Breast epithelium (tissue), 4 donors: ENCODE results near the gene RAB32. TPM values are rescaled to one million over a fixed set of nuclear protein-coding genes. Genes with fewer than 3 reads are reported as not detected.

Experiments used
- DNase-seq, 2 donors: peaks; one replicate each; pipeline ENCODE4 v3.0.0-alpha.2; 2019; ENCODE audit warnings: low spot score in 2 of 2
- H3K27ac ChIP-seq, 2 donors: fragments of 200-600 bp; sonication (generic) in 1 of 2; one replicate each; pipeline ENCODE4 v1.5.1; 2016 to 2019; ENCODE audit warnings: mild to moderate bottlenecking in 1 of 2
- H3K27me3 ChIP-seq, 2 donors: fragments of 200-600 bp; sonication (generic) in 1 of 2; one replicate each; pipeline versions ENCODE4 v1.5.1 to v1.6.0; 2017 to 2019; ENCODE audit warnings: control low read depth in 1 of 2, mild to moderate bottlenecking in 1 of 2
- H3K36me3 ChIP-seq: fragments of 200-600 bp; one replicate; pipeline ENCODE4 v1.5.1; 2019
- H3K4me1 ChIP-seq, 2 donors: fragments of 200-600 bp; sonication (generic); one replicate each; pipeline ENCODE4 v1.5.1; 2016 to 2019; ENCODE audit warnings: control low read depth in 1 of 2
- H3K4me3 ChIP-seq, 3 donors: fragments of 200-600 bp; sonication (generic); 1 replicate in 2 of 3; 2 replicates in 1 of 3; pipeline ENCODE4 v1.5.1; 2016 to 2019; ENCODE audit warnings: mild to moderate bottlenecking in 3 of 3, moderate library complexity in 2 of 3
- H3K9me3 ChIP-seq, 2 donors: fragments of 200-600 bp; sonication (generic) in 1 of 2; one replicate each; pipeline ENCODE4 v1.5.1; 2016 to 2019; ENCODE audit warnings: control low read depth in 1 of 2
- CTCF ChIP-seq, 3 donors: fragments of 450-650 bp; IDR thresholded peaks; one replicate each; pipeline ENCODE4 v1.5.1; 2016 to 2017; ENCODE audit warnings: antibody characterized with exemption in 3 of 3, mild to moderate bottlenecking in 3 of 3, moderate library complexity in 3 of 3
- POLR2A ChIP-seq: fragments of 450-650 bp; IDR thresholded peaks from one replicate; pipeline ENCODE4 v1.6.1; 2016; ENCODE audit warnings: antibody characterized with exemption, mild to moderate bottlenecking, moderate library complexity
- POLR2AphosphoS5 ChIP-seq, 3 donors: sonication (generic); formaldehyde crosslinking; IDR thresholded peaks; one replicate each; pipeline ENCODE4 v1.6.1; 2017; ENCODE audit warnings: antibody characterized with exemption in 3 of 3
- intact Hi-C: fragments of 100-400 bp; cut with DNase I; formaldehyde crosslinking; loops from one replicate; pipeline ENCODE4 v1.15.1; 2023; ENCODE audit warnings: low total_unique reads
- total RNA-seq, 3 donors: library from RNA; depleted of rRNA; stranded (reverse); fragments of >200 nt; gene quantifications; one replicate each; pipeline ENCODE4 v1.1.0, GENCODE V29; 2016

The RAB32 gene
- total RNA-seq, 3 donors from 2014 or later, result 32.5 to 43.8 (median 36.7) TPM

GRCh38 chr6:146594495-146594894 lies 50.9 kb downstream of the RAB32 start:
- H3K9me3 ChIP-seq, result no peaks in the 10 kb centered on the region
- H3K4me1 ChIP-seq, result no peaks in the 10 kb centered on the region
- H3K4me3 ChIP-seq, result no peak overlapping the region
- no peak overlapping the region for H3K27ac ChIP-seq
- H3K27me3 ChIP-seq, result no peaks in the 10 kb centered on the region
- no peak for TF ChIP-seq POLR2AphosphoS5 (IDR thresholded peaks at IDR 0.05)
- TF ChIP-seq POLR2A, result no peak
- no peak for TF ChIP-seq CTCF (IDR thresholded peaks at IDR 0.05)
- intact Hi-C loops, result no loop called here
- no peaks in the 10 kb centered on the region for H3K36me3 ChIP-seq
- DNase-seq, result no peak

DNA sequence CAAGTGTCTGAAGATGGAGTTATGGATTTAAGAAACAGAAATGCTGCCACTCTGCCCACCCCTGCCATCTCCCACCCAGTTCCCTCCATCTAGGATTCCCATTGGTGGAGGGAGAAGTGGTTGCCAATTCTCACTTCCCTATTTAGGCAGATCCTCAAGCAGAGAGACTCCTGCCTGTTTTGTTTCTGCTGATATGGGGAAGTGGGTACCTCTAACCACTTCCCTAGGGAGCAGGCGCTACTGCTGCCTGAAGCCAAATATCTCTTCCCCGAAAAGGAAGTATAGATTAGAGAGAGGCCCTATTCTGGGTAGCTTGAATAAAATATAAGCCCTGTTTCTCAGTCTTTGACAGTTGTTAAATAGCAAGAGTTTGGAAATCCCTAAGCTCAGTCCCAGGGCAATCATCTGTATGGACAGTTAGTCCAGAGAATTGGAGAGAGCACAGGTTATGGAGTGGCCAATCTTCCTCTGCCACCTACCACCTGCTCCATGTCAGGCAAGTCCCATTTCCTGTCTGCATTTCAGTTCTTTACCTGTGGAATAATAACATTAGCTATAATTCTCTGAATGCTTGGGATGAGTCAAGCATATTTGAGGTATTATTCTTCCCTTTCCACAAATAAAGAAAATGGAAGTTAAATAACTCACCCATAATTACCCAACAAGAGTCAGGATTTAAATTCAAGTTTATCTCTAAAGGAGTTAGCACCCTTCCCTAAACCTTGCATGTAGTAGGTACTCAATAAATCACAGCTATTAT lies 52.5 kb downstream of the RAB32 start:
- H3K4me3 ChIP-seq, result no peak overlapping the region
- H3K27me3 ChIP-seq, result no peaks in the 10 kb centered on the region
- no peaks in the 10 kb centered on the region for H3K36me3 ChIP-seq
- H3K9me3 ChIP-seq, result no peaks in the 10 kb centered on the region
- H3K4me1 ChIP-seq, result no peaks in the 10 kb centered on the region
- no peak for TF ChIP-seq POLR2AphosphoS5 (IDR thresholded peaks at IDR 0.05)
- no peak for TF ChIP-seq CTCF (IDR thresholded peaks at IDR 0.05)
- TF ChIP-seq POLR2A, result no peak
- no peak overlapping the region for H3K27ac ChIP-seq
- DNase-seq, result no peak
- intact Hi-C loops, result no loop called here

DNA sequence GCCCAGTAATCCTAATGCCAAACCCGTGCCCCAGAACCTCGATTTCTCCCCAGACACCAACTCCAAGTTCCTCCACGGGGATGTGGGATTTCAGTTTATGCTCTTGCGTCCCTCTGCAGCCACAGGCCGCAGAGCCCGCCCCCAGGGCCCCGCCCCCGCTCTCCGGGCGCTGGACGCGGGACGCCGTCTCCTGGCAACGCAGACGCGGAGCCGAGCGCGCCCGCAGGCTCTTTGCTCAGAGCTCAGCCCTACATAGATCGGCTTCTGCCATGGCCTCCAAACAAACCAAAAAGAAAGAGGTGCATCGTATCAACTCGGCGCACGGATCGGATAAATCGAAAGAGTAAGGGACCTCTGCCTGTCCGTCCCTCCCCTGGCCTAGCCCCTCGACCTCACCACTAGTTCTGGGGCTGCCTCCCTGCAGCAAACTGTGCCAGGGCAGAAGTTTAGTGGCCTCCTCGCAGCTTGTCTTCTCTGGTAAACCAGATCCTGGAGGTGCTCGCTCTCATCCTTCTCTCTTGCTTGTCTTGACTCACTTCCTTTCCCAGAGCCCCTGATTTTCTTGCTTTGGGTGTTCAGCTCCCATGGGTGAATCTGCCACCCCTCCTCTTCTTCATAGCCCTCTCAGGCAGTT lies 55.3 kb downstream of the RAB32 start, which contains the start of gene ADGB:
TSS of gene ADGB (plus strand) at position 201 of the 634 bp plus-strand sequence. CDS start at position 270, 69 bp downstream.
- Histone ChIP-seq H3K27me3 (no peaks in the 10 kb centered on the region), H3K9me3 (no peaks in the 10 kb centered on the region), H3K4me1 (no peaks in the 10 kb centered on the region), H3K27ac (no peak within 1 kb of the TSS), H3K4me3 (peak within 1 kb of the TSS; percentile 41 to 63 (median 45)), H3K36me3 (no peaks in the 10 kb centered on the region)
- intact Hi-C loops, result no loop called here
- TF ChIP-seq POLR2A (no peak), CTCF (IDR thresholded peaks at IDR 0.05) (no peak), POLR2AphosphoS5 (IDR thresholded peaks at IDR 0.05) (no peak)
- no peak for DNase-seq

- H3K9me3 ChIP-seq, result no peaks in the 10 kb centered on the region
- intact Hi-C loops, result no loop called here
- H3K27ac ChIP-seq, result no peak overlapping the region
- H3K27me3 ChIP-seq, result no peaks in the 10 kb centered on the region
- DNase-seq, result no peak
- H3K4me1 ChIP-seq, result no peaks in the 10 kb centered on the region
- TF ChIP-seq CTCF (IDR thresholded peaks at IDR 0.05), result no peak
- TF ChIP-seq POLR2A, result no peak
- no peak for TF ChIP-seq POLR2AphosphoS5 (IDR thresholded peaks at IDR 0.05)
- H3K36me3 ChIP-seq, result no peaks in the 10 kb centered on the region
- no peak overlapping the region for H3K4me3 ChIP-seq
Measured at GRCh38 chr6:146601352-146601751, 57.7 kb downstream of the RAB32 start.

DNA sequence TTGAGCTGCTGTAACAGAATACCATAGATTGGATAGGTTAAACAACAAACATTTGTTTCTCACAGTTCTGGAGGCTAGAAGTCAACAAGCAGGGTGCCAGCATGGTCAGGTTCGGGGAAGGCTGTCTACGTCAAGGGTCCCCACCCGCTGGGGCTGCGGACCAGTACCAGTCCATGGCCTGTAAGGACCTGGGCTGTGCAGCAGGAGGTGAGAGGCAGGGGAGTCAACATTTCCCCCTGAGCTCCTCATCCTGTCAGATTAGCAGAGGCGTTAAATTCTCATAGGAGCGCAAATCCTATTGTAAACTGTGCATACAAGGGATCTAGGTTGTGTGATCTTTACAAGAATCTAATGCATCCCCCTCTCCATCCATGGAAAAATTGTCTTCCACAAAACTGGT lies 58.9 kb downstream of the RAB32 start:
- TF ChIP-seq POLR2AphosphoS5 (IDR thresholded peaks at IDR 0.05) (no peak), CTCF (IDR thresholded peaks at IDR 0.05) (no peak), POLR2A (no peak)
- Histone ChIP-seq H3K27me3 (no peaks in the 10 kb centered on the region), H3K9me3 (no peaks in the 10 kb centered on the region), H3K4me3 (no peak overlapping the region), H3K36me3 (no peaks in the 10 kb centered on the region), H3K4me1 (no peaks in the 10 kb centered on the region), H3K27ac (no peak overlapping the region)
- intact Hi-C loops, result no loop called here
- DNase-seq, result no peak
